ENCODE results near the gene TMEM130.
"Not testable (repeated sequence)": the region's sequence is repeated elsewhere in the genome, so short reads cannot be mapped to it uniquely, and the experiment has no call there.

Gene TMEM130

GRCh38 chr7:98881561-98882315, 11.9 kb upstream of the TMEM130 start:
- Mint-ChIP-seq H3K27ac (no peak overlapping the region), H3K4me3 (no peak overlapping the region), H3K4me1 (peaks cover 25% of the 10 kb centered on the region), H3K9me3 (no peaks in the 10 kb centered on the region), H3K27me3 (no peaks in the 10 kb centered on the region), H3K36me3 (peaks cover 16% of the 10 kb centered on the region)
- ATAC-seq: no peak

DNA sequence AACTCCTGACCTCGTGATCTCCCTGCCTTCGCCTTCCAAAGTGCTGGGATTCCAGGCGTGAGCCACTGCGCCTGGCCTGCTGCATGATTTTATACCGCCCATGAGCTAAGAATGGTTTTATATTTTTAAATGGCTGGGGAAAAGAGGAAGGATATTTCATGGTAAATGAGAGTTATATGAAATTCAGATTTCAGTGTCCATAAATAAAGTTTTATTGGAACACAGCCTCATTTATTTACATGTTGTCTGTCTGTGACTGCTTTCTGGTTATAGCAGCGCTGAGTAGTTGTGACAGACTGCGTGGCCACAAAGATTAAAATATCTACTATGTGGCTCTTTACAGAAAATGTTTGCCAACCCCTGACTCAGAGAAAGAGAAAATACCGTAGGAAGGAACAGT, 10.7 kb upstream of the TMEM130 start:
- no peak for ATAC-seq
- Mint-ChIP-seq H3K4me1 (peaks cover 25% of the 10 kb centered on the region), H3K9me3 (no peaks in the 10 kb centered on the region), H3K27ac (peak overlapping the region; percentile 95), H3K36me3 (peaks cover 16% of the 10 kb centered on the region), H3K4me3 (peak overlapping the region; percentile 94), H3K27me3 (no peaks in the 10 kb centered on the region)

- H3K4me3 Mint-ChIP-seq: peak overlapping the region; percentile 94
- H3K27me3 Mint-ChIP-seq: no peaks in the 10 kb centered on the region
- no peak for ATAC-seq
- H3K27ac Mint-ChIP-seq: peak overlapping the region; percentile 95
- H3K9me3 Mint-ChIP-seq: no peaks in the 10 kb centered on the region
- H3K4me1 Mint-ChIP-seq: peaks cover 25% of the 10 kb centered on the region
- H3K36me3 Mint-ChIP-seq: peaks cover 16% of the 10 kb centered on the region
Observed at GRCh38 chr7:98879979-98880315, 10.1 kb upstream of the TMEM130 start.

DNA sequence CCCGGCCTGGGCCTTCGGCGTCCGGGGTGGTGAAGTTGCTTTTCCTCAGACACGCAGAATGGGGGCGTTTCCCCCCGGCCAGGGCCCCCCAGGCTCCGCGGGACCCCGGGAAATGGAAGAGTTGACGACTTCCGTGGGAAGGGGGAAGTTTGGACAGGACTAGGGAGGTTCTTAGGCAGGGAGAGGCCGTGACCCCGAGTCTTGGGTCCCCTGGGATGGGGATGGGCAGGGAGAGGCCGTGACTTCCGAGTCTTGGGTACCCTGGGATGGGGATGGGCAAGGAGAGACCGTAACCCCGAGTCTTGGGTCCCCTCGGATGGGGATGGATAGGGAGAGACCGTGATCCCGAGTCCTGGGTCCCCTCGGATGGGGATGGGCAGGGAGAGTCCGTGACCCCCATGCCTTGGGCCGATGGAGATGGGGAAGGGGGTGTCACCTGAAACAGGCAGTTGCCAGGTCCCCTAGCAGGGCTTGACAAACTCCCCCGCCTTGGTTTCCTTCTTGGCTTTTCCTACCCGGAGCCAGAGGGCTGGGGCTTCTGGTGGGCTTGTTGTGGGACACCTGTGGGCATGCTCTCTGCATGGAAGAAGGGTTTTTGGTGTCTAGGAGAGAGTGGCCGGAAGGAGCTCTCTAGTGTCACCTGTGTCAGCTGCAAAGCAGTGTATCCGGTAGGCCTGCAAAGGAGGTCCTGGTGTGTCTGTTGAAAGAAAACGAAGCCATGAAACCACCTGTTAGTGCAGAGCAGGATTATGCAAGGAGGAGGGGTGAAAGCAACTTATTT, 9.6 kb upstream of the TMEM130 start:
- H3K27me3 Mint-ChIP-seq: no peaks in the 10 kb centered on the region
- peaks cover 14% of the 10 kb centered on the region for H3K36me3 Mint-ChIP-seq
- H3K4me1 Mint-ChIP-seq: peaks cover 23% of the 10 kb centered on the region
- peak overlapping the region; percentile 94 for H3K4me3 Mint-ChIP-seq
- H3K27ac Mint-ChIP-seq: peak overlapping the region; percentile 95
- H3K9me3 Mint-ChIP-seq: no peaks in the 10 kb centered on the region
- peak; percentile 88 for ATAC-seq

GRCh38 chr7:98878365-98879197, 8.8 kb upstream of the TMEM130 start, which contains the start of gene TRRAP:
TSS of gene TRRAP (plus strand) at chr7:98878532. CDS start at chr7:98881151, 2,619 bp downstream.
- peak; percentile 91 for ATAC-seq
- no peaks in the 10 kb centered on the region for H3K9me3 Mint-ChIP-seq

GRCh38 chr7:98877692-98878364, 8.0 kb upstream of the TMEM130 start:
- Mint-ChIP-seq H3K4me3 (peak overlapping the region; percentile 94), H3K9me3 (no peaks in the 10 kb centered on the region), H3K36me3 (peaks cover 6% of the 10 kb centered on the region), H3K4me1 (peaks cover 16% of the 10 kb centered on the region), H3K27ac (peak overlapping the region; percentile 95), H3K27me3 (no peaks in the 10 kb centered on the region)
- ATAC-seq: no peak

More at GRCh38 chr7:98878365-98879197, 8.8 kb upstream of the TMEM130 start, which contains the start of gene TRRAP:
- H3K4me3 Mint-ChIP-seq: peak within 1 kb of the TSS; percentile 94
- no peaks in the 10 kb centered on the region for H3K27me3 Mint-ChIP-seq
- peak within 1 kb of the TSS; percentile 95 for H3K27ac Mint-ChIP-seq
- H3K36me3 Mint-ChIP-seq: peaks cover 6% of the 10 kb centered on the region
- H3K4me1 Mint-ChIP-seq: peaks cover 16% of the 10 kb centered on the region

GRCh38 chr7:98877146-98877545, 7.3 kb upstream of the TMEM130 start:
- no peak for ATAC-seq
- Mint-ChIP-seq H3K4me1 (peaks cover 16% of the 10 kb centered on the region), H3K27ac (peak overlapping the region; percentile 95), H3K9me3 (no peaks in the 10 kb centered on the region), H3K27me3 (no peaks in the 10 kb centered on the region), H3K36me3 (peaks cover 2% of the 10 kb centered on the region), H3K4me3 (peak overlapping the region; percentile 94)

DNA sequence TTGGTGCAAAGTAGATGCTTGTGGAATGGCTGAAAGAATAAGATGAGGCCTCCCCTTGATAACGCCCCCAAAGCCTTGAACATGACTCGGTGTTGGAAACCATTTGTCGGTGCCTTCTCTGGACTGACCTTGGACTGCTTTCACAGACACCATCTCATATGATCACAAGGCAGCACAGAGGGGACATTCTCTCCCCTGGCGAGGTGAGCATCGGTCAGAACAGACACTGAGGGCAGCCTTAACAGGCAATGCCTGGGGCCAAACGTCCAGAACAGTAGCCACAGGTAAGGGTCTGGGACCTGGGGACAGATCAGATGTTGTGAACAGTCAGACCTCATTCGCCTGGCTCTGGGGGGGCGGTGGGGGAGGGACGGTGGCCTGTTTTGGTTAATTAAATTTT, 5.7 kb upstream of the TMEM130 start:
- Mint-ChIP-seq H3K27me3 (no peaks in the 10 kb centered on the region), H3K27ac (no peak overlapping the region), H3K36me3 (no peaks in the 10 kb centered on the region), H3K9me3 (no peaks in the 10 kb centered on the region), H3K4me1 (peaks cover 23% of the 10 kb centered on the region), H3K4me3 (no peak overlapping the region)
- no peak for ATAC-seq

DNA sequence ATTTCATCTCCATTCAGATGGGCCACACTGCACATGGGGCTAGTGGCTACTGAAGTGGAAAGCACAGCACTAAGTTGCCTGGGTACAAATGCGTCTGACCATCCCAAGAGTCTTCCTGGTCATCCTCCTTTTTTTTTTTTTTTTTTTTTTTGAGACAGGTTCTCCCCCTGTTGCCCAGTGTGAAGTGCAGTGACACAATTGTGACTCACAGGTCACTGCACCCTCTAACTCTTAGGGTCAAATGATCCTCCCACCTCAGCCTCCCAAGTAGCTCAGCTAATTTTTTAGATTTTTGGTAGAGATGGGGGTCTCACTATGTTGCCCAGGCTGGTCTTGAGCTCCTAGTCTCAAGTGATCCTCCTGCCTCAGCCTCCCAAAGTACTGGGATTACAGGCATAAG, 5.1 kb upstream of the TMEM130 start:
- ATAC-seq: no peak
- no peak overlapping the region for H3K4me3 Mint-ChIP-seq

DNA sequence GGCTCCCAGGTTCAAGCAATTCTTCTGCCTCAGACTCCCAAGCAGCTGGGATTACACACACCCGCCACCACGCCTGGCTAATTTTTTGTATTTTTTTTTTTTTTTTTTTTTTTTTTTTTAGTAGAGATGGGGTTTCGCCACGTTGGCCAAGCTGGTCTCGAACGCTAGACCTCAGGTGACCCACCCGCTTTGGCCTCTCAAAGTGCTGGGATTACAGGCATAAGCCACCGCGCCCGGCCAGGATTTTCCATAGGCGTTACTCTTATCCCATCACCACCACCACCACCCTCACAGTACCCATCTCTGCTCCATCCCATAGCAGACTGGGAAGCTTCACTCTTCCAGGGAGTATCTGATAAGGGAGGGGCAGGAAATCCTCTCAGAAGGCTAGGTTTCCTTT, 3.8 kb upstream of the TMEM130 start:
- H3K9me3 Mint-ChIP-seq, ATAC-seq, H3K27me3 Mint-ChIP-seq, H3K36me3 Mint-ChIP-seq, H3K4me3 Mint-ChIP-seq, H3K27ac Mint-ChIP-seq: not testable (repeated sequence)
- H3K4me1 Mint-ChIP-seq: peaks cover 25% of the 10 kb centered on the region

More for the DNA sequence above, 5.1 kb upstream of the TMEM130 start:
- Mint-ChIP-seq H3K36me3 (no peaks in the 10 kb centered on the region), H3K27ac (no peak overlapping the region), H3K4me1 (peaks cover 21% of the 10 kb centered on the region), H3K27me3 (no peaks in the 10 kb centered on the region), H3K9me3 (no peaks in the 10 kb centered on the region)

DNA sequence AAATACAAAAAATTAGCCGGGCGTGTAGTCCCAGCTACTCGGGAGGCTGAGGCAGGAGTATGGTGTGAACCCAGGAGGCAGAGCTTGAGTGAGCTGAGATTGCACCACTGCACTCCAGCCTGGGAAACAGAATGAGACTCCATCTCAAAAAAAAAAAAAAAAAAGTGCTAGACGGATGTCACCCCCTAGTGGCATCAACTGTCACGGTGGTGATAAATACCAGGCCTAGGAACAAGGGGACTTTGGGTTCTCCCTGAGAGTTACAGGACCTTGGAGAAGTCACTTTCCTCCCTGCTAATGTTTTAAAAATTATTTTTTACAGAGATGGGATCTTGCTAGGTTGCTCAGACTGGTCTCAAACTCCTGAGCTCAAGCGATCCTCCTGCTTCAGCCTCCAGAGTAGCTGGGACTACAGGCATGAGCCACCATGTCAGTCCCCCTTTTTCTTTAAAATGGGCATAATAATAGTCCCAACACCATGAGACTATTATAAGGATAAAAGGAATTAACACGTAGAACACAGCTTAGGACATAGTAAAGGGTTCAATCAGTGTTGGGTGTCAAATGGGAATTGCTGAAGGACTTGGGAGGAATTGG, 2.6 kb upstream of the TMEM130 start:
- Mint-ChIP-seq H3K27ac (no peak overlapping the region), H3K4me3 (no peak overlapping the region), H3K27me3 (no peaks in the 10 kb centered on the region), H3K9me3 (no peaks in the 10 kb centered on the region), H3K4me1 (peaks cover 19% of the 10 kb centered on the region), H3K36me3 (no peaks in the 10 kb centered on the region)
- ATAC-seq: no peak

GRCh38 chr7:98870807-98871491, 1.1 kb upstream of the TMEM130 start:
- peak overlapping the region; percentile 85 for H3K4me3 Mint-ChIP-seq
- H3K36me3 Mint-ChIP-seq: no peaks in the 10 kb centered on the region
- peaks cover 18% of the 10 kb centered on the region for H3K4me1 Mint-ChIP-seq
- H3K9me3 Mint-ChIP-seq: no peaks in the 10 kb centered on the region
- ATAC-seq: no peak
- H3K27ac Mint-ChIP-seq: peak overlapping the region; percentile 79
- no peaks in the 10 kb centered on the region for H3K27me3 Mint-ChIP-seq

DNA sequence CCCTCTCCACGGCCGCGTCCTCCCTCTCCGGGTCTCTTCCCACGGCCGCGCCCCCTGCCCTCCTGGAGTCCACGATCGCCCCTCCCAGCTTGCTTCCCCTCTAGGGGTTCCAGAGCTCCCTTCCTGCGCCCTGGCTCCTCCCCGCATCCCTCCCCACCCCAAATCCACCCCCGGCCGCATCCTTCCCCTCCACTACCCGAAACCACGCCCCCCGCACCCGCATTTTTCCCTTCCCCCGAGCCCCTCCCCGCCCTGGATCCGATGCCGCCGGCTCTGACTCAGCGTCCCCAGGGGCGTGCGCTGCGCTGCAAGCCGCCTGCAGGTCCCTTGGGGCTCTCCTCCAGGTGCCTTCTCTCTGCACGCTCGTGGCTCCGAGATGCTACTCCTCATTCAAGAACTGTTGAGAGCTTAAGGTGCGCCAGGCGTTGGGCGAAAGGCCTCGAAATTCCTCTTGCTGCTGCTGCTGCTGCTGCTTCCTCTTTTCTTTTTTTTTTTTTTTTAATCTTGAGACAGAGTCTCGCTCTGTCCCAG, 372 bp upstream of the TMEM130 start:
- Mint-ChIP-seq H3K9me3 (no peaks in the 10 kb centered on the region), H3K27ac (peak overlapping the region; percentile 79), H3K27me3 (no peaks in the 10 kb centered on the region), H3K36me3 (no peaks in the 10 kb centered on the region), H3K4me3 (peak overlapping the region; percentile 85), H3K4me1 (peaks cover 18% of the 10 kb centered on the region)
- peak; percentile 95 for ATAC-seq
